Fibroblast of lung (primary cell): ENCODE measurements around the gene FBXW5. TPM values are rescaled to one million over a fixed set of nuclear protein-coding genes. Genes with fewer than 3 reads are reported as not detected.

Source experiments
- DNase-seq, 2 donors: peaks; one replicate each; pipeline versions ENCODE4 v3.0.0 to v3.0.0-alpha.2; 2010; ENCODE audit warnings: low read depth in 2 of 2
- H2AFZ ChIP-seq: 2 replicates; pipeline ENCODE4 v1.5.1; 2012; ENCODE audit warnings: low read length, control low read depth, inconsistent platforms
- H3K27ac ChIP-seq: 2 replicates; pipeline ENCODE4 v1.5.1; 2011; ENCODE audit warnings: low read length, control low read depth; ENCODE audit not compliant: insufficient read depth
- H3K27me3 ChIP-seq: 2 replicates; pipeline ENCODE4 v1.5.1; 2011; ENCODE audit warnings: mild to moderate bottlenecking, low read length; ENCODE audit not compliant: control insufficient read depth, insufficient read depth
- H3K36me3 ChIP-seq: 2 replicates; pipeline ENCODE4 v1.5.1; 2011; ENCODE audit warnings: low read length; ENCODE audit not compliant: control insufficient read depth, insufficient read depth
- H3K4me1 ChIP-seq: 2 replicates; pipeline ENCODE4 v1.5.1; 2011; ENCODE audit warnings: low read length; ENCODE audit not compliant: control insufficient read depth, insufficient read depth; ENCODE audit errors: extremely low read depth
- H3K4me2 ChIP-seq: 2 replicates; pipeline ENCODE4 v1.5.1; 2011; ENCODE audit warnings: low read length, control low read depth; ENCODE audit not compliant: insufficient read depth; ENCODE audit errors: extremely low read depth
- H3K4me3 ChIP-seq, 4 experiments: fragments of 200-600 bp in 1 of 4; sonication (generic) in 1 of 4; replicated peaks in 1 of 4; 2 replicates each; pipeline ENCODE4 v1.5.1; 2011 to 2016; ENCODE audit warnings: low read length in 4 of 4, low read depth in 3 of 4, mild to moderate bottlenecking in 3 of 4, control low read depth in 2 of 4, inconsistent platforms in 1 of 4, mixed read lengths in 1 of 4; ENCODE audit not compliant: insufficient read depth in 1 of 4; ENCODE audit errors: control extremely low read depth in 1 of 4
- H3K79me2 ChIP-seq: 2 replicates; pipeline ENCODE4 v1.5.1; 2012; ENCODE audit warnings: mild to moderate bottlenecking, low read length, inconsistent platforms; ENCODE audit not compliant: control insufficient read depth, insufficient read depth
- H3K9ac ChIP-seq: 2 replicates; pipeline ENCODE4 v1.5.1; 2011; ENCODE audit warnings: mild to moderate bottlenecking, low read length, control low read depth; ENCODE audit not compliant: insufficient read depth
- H3K9me3 ChIP-seq: 2 replicates; pipeline ENCODE4 v1.5.1; 2012; ENCODE audit warnings: low read depth, low read length; ENCODE audit not compliant: control insufficient read depth, insufficient read depth
- H4K20me1 ChIP-seq: 2 replicates; pipeline ENCODE4 v1.5.1; 2011; ENCODE audit warnings: low read length; ENCODE audit not compliant: control insufficient read depth, insufficient read depth; ENCODE audit errors: extremely low read depth
- EZH2 ChIP-seq: IDR thresholded peaks from 2 replicates; pipeline ENCODE4 v1.5.1; 2012; ENCODE audit warnings: low read length, control low read depth, mild to moderate bottlenecking; ENCODE audit errors: missing control alignments
- polyA plus RNA-seq, 2 donors: library from polyadenylated mRNA; depleted of rRNA in 1 of 2; stranded (reverse) in 1 of 2; unstranded in 1 of 2; fragments of >200 nt; gene quantifications; 2 replicates each; pipeline ENCODE4 v1.2.1, GENCODE V29; 2011 to 2012; ENCODE audit warnings: missing spikeins in 1 of 2
- total RNA-seq: library from RNA; depleted of rRNA; stranded (reverse); fragments of >200 nt; gene quantifications from 2 replicates; pipeline ENCODE4 v1.2.1, GENCODE V29; 2014
- TF ChIP-seq, protein P1 (sequence below), 2 donors: IDR thresholded peaks in 1 of 2; conservative IDR thresholded peaks in 1 of 2; 1 replicate in 1 of 2; 2 replicates in 1 of 2; pipeline ENCODE4 v1.5.1; 2011 to 2012; ENCODE audit warnings: low read length in 2 of 2, control low read depth in 1 of 2, inconsistent platforms in 1 of 2, low read depth in 1 of 2, mild to moderate bottlenecking in 1 of 2

FBXW5 gene
- total and polyA plus RNA-seq, 2 donors (not counting 1 experiment from before 2014, with no cell fraction given): 31.3 to 166 TPM

GRCh38 chr9:136961279-136962065 lies 16.9 kb upstream of the FBXW5 start:
- Histone ChIP-seq H3K9ac (no peak overlapping the region), H3K4me2 (no peak overlapping the region), H3K36me3 (no peaks in the 10 kb centered on the region), H3K4me1 (no peaks in the 10 kb centered on the region), H3K27ac (no peak overlapping the region), H4K20me1 (no peaks in the 10 kb centered on the region), H3K27me3 (peaks cover 4% of the 10 kb centered on the region), H3K79me2 (no peaks in the 10 kb centered on the region), H3K4me3 (no peak overlapping the region), H3K9me3 (no peaks in the 10 kb centered on the region), H2AFZ (no peak overlapping the region)
- TF ChIP-seq EZH2: no peak
- TF ChIP-seq, protein P1, sequence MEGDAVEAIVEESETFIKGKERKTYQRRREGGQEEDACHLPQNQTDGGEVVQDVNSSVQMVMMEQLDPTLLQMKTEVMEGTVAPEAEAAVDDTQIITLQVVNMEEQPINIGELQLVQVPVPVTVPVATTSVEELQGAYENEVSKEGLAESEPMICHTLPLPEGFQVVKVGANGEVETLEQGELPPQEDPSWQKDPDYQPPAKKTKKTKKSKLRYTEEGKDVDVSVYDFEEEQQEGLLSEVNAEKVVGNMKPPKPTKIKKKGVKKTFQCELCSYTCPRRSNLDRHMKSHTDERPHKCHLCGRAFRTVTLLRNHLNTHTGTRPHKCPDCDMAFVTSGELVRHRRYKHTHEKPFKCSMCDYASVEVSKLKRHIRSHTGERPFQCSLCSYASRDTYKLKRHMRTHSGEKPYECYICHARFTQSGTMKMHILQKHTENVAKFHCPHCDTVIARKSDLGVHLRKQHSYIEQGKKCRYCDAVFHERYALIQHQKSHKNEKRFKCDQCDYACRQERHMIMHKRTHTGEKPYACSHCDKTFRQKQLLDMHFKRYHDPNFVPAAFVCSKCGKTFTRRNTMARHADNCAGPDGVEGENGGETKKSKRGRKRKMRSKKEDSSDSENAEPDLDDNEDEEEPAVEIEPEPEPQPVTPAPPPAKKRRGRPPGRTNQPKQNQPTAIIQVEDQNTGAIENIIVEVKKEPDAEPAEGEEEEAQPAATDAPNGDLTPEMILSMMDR (conservative IDR thresholded peaks at IDR 0.05 in 1 of 2, IDR thresholded peaks at IDR 0.05 in 1 of 2; ENCODE audit: low read depth in 1 of 2, low read length in 2 of 2): no peak
- no peak for DNase-seq

- no peak for TF ChIP-seq EZH2
- TF ChIP-seq, protein P1 (conservative IDR thresholded peaks at IDR 0.05 in 1 of 2, IDR thresholded peaks at IDR 0.05 in 1 of 2; ENCODE audit: low read depth in 1 of 2, low read length in 2 of 2): no peak
- Histone ChIP-seq H4K20me1 (no peaks in the 10 kb centered on the region), H3K4me1 (no peaks in the 10 kb centered on the region), H3K27ac (no peak overlapping the region), H3K79me2 (no peaks in the 10 kb centered on the region), H3K4me3 (no peak overlapping the region), H3K27me3 (peaks cover 2% of the 10 kb centered on the region), H3K9ac (no peak overlapping the region), H3K4me2 (no peak overlapping the region), H2AFZ (no peak overlapping the region), H3K9me3 (no peaks in the 10 kb centered on the region), H3K36me3 (no peaks in the 10 kb centered on the region)
- DNase-seq: no peak
Measured at GRCh38 chr9:136960938-136961275, 16.4 kb upstream of the FBXW5 start.

GRCh38 chr9:136960212-136960937 lies 15.8 kb upstream of the FBXW5 start:
- TF ChIP-seq, protein P1 (conservative IDR thresholded peaks at IDR 0.05 in 1 of 2, IDR thresholded peaks at IDR 0.05 in 1 of 2; ENCODE audit: low read depth in 1 of 2, low read length in 2 of 2): no peak
- no peak for TF ChIP-seq EZH2
- DNase-seq: no peak
- H3K36me3 ChIP-seq: no peaks in the 10 kb centered on the region
- no peak overlapping the region for H3K27ac ChIP-seq
- H3K27me3 ChIP-seq: no peaks in the 10 kb centered on the region
- H3K4me2 ChIP-seq: no peak overlapping the region
- no peaks in the 10 kb centered on the region for H3K9me3 ChIP-seq
- no peak overlapping the region for H2AFZ ChIP-seq
- H3K4me1 ChIP-seq: no peaks in the 10 kb centered on the region
- H4K20me1 ChIP-seq: no peaks in the 10 kb centered on the region
- no peak overlapping the region for H3K9ac ChIP-seq
- H3K4me3 ChIP-seq: no peak overlapping the region
- no peaks in the 10 kb centered on the region for H3K79me2 ChIP-seq
